ENCODE results near the gene ADAMTS12. TPM values are rescaled to one million over a fixed set of nuclear protein-coding genes. Genes with fewer than 3 reads are reported as not detected.

The ADAMTS12 gene
- polyA plus RNA-seq, 1 donor (not counting 4 experiments of a cell fraction or from before 2014, with no cell fraction given), result 0.49 TPM

DNA sequence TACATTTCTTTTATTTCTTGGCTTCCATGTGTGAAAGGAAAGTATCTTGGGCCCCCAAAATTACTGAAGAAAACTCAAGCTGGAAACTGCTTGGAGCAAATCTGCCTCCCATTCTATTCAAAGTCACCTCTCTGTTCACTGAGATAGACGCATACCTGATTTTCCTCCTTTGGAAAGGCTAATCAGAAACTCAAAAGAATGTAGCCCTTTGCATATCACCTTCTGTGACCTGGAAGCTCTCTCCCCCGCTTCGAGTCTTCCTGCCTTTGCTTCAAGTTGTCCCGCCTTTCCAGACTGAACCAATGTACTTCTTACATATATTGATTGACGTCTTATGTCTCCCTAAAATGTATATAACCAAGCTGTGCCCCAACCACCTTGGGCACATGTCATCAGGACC lies 39.3 kb upstream of the ADAMTS12 start:
- no peak overlapping the region for H3K27ac ChIP-seq (ENCODE audit: control insufficient read depth, insufficient read depth, low read length)
- H3K4me3 ChIP-seq (ENCODE audit: control insufficient read depth in 2 of 3, extremely low read depth in 1 of 3, insufficient read depth in 2 of 3, low read depth in 1 of 3, low read length in 3 of 3), result no peak overlapping the region
- no peaks in the 10 kb centered on the region for H3K4me1 ChIP-seq (ENCODE audit: control insufficient read depth, extremely low read depth, insufficient read depth, low read length)
- no peaks in the 10 kb centered on the region for H3K9me3 ChIP-seq (ENCODE audit: control insufficient read depth, low read depth, low read length)
- no peaks in the 10 kb centered on the region for H3K9me1 ChIP-seq (ENCODE audit: control insufficient read depth, extremely low read depth, insufficient read depth, low read length)
- dilution Hi-C loops (cut with MboI; ENCODE audit: extremely low pct_ligation_motif_present, low sequenced_read_pairs), result loop anchor here (25.0 kb wide), 1 partner anchor 444 kb away; no protein-coding TSS in a partner anchor
- H3K27me3 ChIP-seq (ENCODE audit: control insufficient read depth, extremely low read depth, insufficient read depth, low read length), result peaks cover 4% of the 10 kb centered on the region
- FAIRE-seq, result no peak
- TF ChIP-seq EZH2 (IDR thresholded peaks at IDR 0.05; ENCODE audit: low read length), result no peak
- no peak overlapping the region for H2AFZ ChIP-seq (ENCODE audit: control insufficient read depth, low read length)
- H3K79me2 ChIP-seq (ENCODE audit: control insufficient read depth, insufficient read depth, low read length), result no peaks in the 10 kb centered on the region
- H4K20me1 ChIP-seq (ENCODE audit: control insufficient read depth, extremely low read depth, insufficient read depth, low read length), result no peaks in the 10 kb centered on the region
- DNase-seq (ENCODE audit: low read depth, low spot score), result no peak
- no peak overlapping the region for H3K4me2 ChIP-seq (ENCODE audit: control insufficient read depth, extremely low read depth, insufficient read depth, low read depth, low read length)
- no peak overlapping the region for H3K9ac ChIP-seq (ENCODE audit: control insufficient read depth, extremely low read depth, insufficient read depth, low read length)
- H3K36me3 ChIP-seq (ENCODE audit: control insufficient read depth in 2 of 2, extremely low read depth in 1 of 2, insufficient read depth in 2 of 2, low read length in 2 of 2), result no peaks in the 10 kb centered on the region

DNA sequence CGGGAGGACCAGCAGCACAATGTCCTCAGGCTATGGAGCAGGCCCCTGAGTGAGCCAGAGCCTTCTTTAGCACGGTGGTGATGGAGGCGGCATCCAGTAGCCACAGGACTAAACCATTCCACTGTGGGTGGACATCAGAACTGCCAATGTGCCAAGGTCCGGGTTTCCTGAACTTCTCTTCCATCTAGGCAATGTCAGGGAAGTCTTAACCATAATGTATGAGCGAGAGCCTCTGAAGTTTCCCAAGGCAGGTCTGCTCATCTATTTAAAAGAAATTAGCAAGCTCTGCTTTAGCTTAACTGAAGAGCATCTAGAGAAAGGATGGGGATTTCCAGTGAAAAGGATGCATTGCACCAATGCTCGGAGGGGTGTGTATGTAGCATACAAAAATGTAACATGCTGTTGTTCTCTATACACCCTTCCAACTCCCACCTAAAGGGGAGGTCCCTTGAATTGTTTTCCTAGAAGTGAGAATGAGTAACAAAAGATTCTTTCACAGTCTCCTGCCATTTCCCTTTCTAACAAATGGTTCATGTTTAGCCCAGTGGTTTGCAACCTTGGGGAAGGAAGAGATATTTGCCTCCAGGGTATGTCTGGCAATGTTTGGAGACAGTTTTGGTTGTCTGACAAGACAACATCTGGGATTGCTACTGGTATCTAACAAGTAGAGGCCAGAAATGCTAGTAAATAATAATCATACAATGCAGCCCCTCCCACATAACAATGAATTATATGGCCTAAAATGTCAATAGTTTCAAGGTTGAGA lies 38.3 kb upstream of the ADAMTS12 start:
- Histone ChIP-seq H3K9ac (ENCODE audit: control insufficient read depth, extremely low read depth, insufficient read depth, low read length) (no peak overlapping the region), H3K27ac (ENCODE audit: control insufficient read depth, insufficient read depth, low read length) (no peak overlapping the region), H4K20me1 (ENCODE audit: control insufficient read depth, extremely low read depth, insufficient read depth, low read length) (no peaks in the 10 kb centered on the region), H3K9me1 (ENCODE audit: control insufficient read depth, extremely low read depth, insufficient read depth, low read length) (no peaks in the 10 kb centered on the region), H3K4me3 (ENCODE audit: control insufficient read depth in 2 of 3, extremely low read depth in 1 of 3, insufficient read depth in 2 of 3, low read depth in 1 of 3, low read length in 3 of 3) (no peak overlapping the region), H3K36me3 (ENCODE audit: control insufficient read depth in 2 of 2, extremely low read depth in 1 of 2, insufficient read depth in 2 of 2, low read length in 2 of 2) (no peaks in the 10 kb centered on the region), H3K27me3 (ENCODE audit: control insufficient read depth, extremely low read depth, insufficient read depth, low read length) (no peaks in the 10 kb centered on the region), H3K9me3 (ENCODE audit: control insufficient read depth, low read depth, low read length) (no peaks in the 10 kb centered on the region), H3K79me2 (ENCODE audit: control insufficient read depth, insufficient read depth, low read length) (no peaks in the 10 kb centered on the region), H2AFZ (ENCODE audit: control insufficient read depth, low read length) (no peak overlapping the region), H3K4me2 (ENCODE audit: control insufficient read depth, extremely low read depth, insufficient read depth, low read depth, low read length) (no peak overlapping the region), H3K4me1 (ENCODE audit: control insufficient read depth, extremely low read depth, insufficient read depth, low read length) (no peaks in the 10 kb centered on the region)
- dilution Hi-C loops (cut with MboI; ENCODE audit: extremely low pct_ligation_motif_present, low sequenced_read_pairs), result loop anchor here (25.0 kb wide), 1 partner anchor 443 kb away; no protein-coding TSS in a partner anchor
- DNase-seq (ENCODE audit: low read depth, low spot score), result no peak
- FAIRE-seq, result no peak
- TF ChIP-seq, protein P1, sequence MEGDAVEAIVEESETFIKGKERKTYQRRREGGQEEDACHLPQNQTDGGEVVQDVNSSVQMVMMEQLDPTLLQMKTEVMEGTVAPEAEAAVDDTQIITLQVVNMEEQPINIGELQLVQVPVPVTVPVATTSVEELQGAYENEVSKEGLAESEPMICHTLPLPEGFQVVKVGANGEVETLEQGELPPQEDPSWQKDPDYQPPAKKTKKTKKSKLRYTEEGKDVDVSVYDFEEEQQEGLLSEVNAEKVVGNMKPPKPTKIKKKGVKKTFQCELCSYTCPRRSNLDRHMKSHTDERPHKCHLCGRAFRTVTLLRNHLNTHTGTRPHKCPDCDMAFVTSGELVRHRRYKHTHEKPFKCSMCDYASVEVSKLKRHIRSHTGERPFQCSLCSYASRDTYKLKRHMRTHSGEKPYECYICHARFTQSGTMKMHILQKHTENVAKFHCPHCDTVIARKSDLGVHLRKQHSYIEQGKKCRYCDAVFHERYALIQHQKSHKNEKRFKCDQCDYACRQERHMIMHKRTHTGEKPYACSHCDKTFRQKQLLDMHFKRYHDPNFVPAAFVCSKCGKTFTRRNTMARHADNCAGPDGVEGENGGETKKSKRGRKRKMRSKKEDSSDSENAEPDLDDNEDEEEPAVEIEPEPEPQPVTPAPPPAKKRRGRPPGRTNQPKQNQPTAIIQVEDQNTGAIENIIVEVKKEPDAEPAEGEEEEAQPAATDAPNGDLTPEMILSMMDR (optimal IDR thresholded peaks at IDR 0.05 in 1 of 3, IDR thresholded peaks at IDR 0.05 in 1 of 3, conservative IDR thresholded peaks at IDR 0.05 in 1 of 3; ENCODE audit: extremely low read depth in 1 of 3, insufficient read depth in 2 of 3, low read length in 3 of 3), result no peak
- no peak for TF ChIP-seq EZH2 (IDR thresholded peaks at IDR 0.05; ENCODE audit: low read length)
